Epithelial cell of prostate (primary cell): ENCODE results near the gene SLC25A25.
"Not testable (repeated sequence)": the region's sequence is repeated elsewhere in the genome, so short reads cannot be mapped to it uniquely, and the experiment has no call there.

Experiments
- DNase-seq: peaks from one replicate; pipeline ENCODE4 v3.0.0-alpha.2; 2011; ENCODE audit warnings: low read depth, low spot score
- H3K27ac ChIP-seq: fragments of 450-650 bp; 2 replicates; pipeline ENCODE4 v1.5.1; 2017; ENCODE audit warnings: mild to moderate bottlenecking

Gene SLC25A25

DNA sequence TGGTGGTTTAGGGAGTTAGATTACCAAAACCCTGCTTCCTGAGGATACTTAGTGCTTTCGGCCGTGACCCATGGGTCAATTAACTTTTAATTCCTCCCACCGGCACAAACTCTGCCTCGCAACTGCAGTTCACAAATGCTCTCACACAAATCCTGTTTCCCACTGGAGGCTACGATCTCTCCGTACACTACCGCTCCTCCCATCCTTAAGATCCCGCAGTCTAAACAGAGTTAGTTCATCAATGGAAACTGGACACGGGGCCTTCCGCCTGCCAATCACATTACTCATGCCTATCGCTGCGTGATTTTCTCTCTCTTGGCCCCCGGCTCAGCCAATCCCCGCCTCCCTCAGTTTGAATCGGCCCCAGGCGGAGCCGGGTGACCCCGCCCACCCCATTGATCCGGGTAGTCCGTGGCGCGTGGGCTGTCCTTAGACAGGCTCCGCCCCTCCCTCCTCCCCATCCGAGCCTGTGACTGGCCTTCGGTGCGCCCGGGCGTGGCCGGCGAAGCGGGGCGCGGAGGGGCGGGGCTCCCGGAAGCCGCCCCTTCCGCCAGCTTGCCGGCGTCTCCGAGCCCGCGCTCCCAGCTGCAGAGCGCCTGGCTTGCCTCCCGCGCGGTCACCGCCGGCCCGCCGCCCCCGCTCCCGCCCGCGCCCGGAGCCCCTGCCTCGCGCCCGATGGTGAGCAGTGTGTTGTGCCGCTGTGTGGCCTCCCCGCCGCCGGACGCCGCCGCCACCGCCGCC lies at the start of gene SLC25A25:
Gene SLC25A25, plus strand, starts transcription at position 588 of the 741 bp plus-strand sequence. Its CDS starts 88 bp downstream, at position 676.
- peak; percentile 94 for DNase-seq
- H3K27ac ChIP-seq: peak within 1 kb of the TSS; percentile 97

DNA sequence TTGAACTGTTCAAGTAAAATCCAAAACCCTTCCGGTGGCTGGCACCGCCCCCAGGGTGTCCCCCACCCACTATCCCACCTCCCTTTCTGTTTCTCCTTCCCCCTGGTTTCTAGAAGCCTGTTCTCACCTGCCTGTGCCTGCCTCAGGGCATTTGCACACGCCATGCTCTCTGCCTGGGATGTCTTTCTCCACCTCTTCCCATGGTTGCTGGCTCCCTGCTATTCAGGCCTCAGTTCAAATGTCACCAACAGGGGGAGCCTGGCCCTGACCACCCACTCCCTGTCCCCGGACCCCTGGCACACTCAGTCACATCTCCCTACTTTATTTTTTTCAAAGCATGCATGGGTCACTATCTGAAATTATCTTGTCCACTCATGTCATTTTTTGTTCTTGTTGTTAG lies 47.3 kb upstream of the SLC25A25 start:
- no peak overlapping the region for H3K27ac ChIP-seq
- no peak for DNase-seq

DNA sequence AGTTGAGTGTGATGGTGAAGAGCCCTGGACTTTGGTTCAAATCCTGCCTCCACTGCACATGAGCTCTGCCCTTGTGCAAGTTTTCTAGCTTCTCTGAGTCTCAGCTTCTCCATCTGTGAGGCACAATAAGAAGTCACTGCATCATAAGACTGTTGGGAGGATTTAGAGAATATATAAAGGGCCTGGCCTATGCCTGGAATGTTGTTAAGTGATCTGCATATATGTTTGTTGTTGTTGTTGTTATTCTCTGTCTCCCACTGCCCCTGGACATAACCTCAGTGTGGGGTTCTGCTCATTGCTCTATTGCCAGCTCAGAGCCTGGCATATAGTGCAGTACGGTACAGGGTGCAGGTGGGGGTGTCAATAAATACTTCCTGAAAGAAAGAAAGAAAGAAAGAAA lies 46.9 kb upstream of the SLC25A25 start:
- no peak for DNase-seq
- H3K27ac ChIP-seq: no peak overlapping the region

DNA sequence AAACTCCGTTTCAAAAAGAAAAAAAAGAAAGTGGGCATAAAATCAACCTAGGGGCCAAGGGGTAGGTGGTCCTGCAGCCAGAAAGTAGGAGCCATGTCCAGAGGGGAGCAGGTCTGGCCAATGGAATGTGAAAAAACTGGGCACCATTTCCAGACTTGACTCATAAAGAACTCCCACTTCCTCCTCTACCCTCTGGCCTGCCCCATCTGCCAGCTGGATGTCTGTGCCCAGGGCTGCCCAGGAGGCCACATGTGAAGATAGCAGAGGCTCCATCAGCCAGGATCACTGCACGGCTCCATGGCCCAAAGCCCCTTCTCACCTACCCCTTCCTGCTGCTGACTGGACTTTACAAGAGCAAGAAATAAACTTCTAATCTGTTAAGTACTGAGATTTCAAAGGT lies 45.1 kb upstream of the SLC25A25 start:
- no peak for DNase-seq
- H3K27ac ChIP-seq: no peak overlapping the region

DNA sequence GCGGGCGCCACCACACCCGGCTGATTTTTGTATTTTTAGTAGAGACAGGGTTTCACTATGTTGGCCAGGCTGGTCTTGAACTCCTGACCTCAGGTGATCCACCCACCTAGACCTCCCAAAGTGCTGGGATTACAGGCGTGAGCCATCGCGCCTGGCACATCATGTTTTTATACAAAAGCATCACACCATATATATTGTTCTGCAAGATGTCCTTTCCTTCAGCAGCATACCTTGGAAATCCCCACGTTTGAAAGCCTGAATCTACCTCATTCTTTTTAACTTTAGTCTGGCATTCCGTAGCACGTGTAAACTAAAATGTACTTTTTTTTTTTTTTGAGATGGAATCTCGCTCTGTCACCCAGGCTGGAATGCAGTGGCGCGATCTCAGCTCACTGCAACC lies 44.4 kb upstream of the SLC25A25 start:
- not testable (repeated sequence) for DNase-seq, H3K27ac ChIP-seq

DNA sequence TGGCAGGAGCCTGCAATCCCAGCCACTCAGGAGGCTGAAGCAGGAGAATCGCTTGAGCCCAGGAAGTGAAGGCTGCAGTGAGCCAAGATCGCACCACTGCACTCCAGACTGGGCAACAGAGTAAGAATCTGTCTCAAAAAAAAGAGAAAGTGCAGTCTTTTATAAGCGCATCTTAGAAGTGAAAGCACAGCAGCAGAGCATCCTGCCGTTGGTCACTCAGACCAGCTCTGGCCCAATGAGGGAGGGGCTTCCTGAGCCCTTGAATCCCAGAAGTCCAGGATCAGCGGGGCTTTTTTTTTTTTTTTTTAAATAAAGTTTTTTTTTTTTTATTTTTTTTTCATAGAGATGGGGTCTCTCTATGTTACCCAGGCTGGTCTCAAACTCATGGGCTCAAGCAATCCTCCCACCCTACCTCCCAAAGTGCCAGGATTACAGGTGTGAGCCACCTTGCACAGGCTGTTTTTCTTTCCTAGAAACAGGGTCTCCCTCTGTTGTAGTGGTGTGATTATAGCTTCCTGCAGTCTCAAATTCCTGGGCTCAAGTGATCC lies 43.2 kb upstream of the SLC25A25 start:
- DNase-seq: no peak
- no peak overlapping the region for H3K27ac ChIP-seq

DNA sequence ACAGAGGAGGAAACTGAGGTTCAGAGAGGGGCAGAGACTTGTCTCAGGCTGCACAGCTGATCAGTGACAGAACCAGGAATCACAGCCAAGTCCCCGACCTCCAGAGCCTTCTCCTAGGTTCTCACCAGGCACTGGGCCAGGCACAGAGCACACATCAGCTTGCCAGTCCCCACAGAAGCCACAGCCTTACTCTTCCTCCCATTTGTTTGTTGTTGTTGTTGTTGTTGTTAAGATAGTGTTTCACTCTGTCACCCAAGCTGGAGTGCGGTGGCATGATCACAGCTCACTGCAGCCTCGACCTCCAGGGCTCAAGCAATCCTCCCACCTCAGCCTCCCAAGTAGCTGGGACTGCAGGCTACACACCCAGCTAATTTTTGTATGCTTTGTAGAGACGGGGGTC lies 42.3 kb upstream of the SLC25A25 start:
- no peak for DNase-seq
- H3K27ac ChIP-seq: no peak overlapping the region

DNA sequence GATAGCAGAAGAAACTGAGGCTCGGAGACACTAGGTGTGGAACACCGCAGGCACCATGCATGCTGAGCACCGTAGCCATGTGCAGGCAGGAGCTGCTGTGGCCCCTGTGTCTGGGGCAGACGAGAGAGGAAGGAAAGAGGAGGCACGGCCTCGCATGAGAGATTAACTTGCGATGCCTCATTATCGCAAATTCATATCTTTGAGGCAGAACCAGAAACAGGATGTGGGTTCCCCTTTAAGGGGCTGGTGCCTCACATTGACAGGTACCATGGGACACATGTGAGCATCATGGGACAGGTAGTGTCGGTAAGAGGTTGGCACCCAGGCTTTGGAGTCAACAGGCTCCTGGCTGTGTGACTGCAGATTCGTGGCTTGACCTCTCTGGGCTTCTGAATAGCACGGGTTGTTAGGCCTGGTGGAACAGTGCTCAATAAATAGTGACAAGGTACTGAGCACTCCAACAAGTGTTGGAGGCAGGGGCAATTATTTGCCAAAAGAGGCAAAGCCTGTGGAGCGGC lies 41.7 kb upstream of the SLC25A25 start:
- H3K27ac ChIP-seq: no peak overlapping the region
- DNase-seq: no peak

DNA sequence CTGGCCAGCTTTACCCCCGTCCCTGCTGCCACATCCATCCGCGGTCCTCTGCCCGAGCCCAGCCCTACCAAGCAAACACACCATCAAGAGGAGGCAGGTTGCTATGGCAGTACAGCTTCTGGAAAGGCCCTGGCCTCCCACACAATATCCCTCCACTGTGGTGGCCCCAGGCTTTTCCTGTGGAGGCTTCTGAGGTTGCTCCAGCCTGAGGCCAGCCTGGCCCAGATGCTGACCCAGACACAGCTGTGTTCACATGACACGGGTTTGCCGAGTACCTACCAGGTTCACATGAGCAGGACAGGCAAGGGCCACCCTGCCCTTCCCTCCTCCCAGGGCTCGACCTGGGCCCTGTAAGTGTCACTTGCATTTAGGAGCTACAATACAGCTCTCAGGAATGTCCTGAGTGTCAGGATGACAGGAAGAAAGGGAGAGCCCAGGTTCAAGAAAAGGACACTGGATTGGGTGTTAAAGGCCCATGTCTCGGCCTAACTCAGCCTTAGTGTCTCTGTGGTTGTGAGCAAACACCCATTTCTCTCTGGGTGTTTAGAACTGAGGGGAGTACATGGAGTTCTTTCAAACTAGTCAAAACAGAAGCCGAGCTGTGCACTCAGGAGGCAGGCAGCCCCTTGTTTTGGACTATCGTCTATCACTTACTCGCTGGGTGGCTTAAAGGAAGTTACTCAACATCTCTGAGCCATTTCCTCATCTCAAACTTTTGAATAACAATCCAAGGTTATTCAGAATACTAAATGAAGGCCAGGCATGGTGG lies 41.1 kb upstream of the SLC25A25 start:
- no peak for DNase-seq
- no peak overlapping the region for H3K27ac ChIP-seq

DNA sequence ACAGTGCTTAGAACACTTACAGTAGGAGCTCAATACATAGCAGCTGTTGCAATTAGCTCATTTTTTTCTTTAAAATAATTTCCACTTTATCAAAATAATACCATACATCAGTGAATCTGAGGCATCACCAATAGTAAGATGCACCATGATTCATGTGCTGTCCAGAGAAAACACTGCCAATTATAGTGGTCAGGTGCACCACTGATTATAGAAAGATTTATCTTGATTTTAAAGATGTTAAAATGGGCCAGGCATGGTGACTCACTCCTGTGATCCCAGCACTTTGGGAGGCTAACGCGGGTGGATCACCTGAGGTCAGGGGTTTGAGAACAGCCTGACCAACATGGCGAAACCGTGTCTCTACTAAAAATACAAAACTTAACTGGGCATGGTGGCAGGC lies 40.3 kb upstream of the SLC25A25 start:
- H3K27ac ChIP-seq: no peak overlapping the region
- no peak for DNase-seq

DNA sequence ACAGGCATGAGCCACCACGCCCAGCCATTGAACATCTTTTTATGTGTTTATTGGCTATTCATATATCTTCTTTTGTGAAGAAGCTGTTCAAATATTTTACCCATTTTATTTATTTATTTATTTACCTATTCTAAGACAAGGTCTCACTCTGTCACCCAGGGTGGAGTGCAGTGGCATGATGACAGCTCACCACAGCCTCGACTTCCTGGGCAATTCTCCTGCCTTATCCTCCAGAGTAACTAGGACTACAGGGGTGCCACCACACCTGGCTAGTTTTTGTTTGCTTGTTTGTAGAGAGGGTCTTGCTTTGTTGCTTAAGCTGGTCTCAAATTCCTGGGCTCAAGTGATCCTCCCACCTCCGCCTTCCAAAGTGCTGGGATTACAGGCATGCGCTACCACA lies 34.4 kb upstream of the SLC25A25 start:
- H3K27ac ChIP-seq: peak overlapping the region; percentile 10

DNA sequence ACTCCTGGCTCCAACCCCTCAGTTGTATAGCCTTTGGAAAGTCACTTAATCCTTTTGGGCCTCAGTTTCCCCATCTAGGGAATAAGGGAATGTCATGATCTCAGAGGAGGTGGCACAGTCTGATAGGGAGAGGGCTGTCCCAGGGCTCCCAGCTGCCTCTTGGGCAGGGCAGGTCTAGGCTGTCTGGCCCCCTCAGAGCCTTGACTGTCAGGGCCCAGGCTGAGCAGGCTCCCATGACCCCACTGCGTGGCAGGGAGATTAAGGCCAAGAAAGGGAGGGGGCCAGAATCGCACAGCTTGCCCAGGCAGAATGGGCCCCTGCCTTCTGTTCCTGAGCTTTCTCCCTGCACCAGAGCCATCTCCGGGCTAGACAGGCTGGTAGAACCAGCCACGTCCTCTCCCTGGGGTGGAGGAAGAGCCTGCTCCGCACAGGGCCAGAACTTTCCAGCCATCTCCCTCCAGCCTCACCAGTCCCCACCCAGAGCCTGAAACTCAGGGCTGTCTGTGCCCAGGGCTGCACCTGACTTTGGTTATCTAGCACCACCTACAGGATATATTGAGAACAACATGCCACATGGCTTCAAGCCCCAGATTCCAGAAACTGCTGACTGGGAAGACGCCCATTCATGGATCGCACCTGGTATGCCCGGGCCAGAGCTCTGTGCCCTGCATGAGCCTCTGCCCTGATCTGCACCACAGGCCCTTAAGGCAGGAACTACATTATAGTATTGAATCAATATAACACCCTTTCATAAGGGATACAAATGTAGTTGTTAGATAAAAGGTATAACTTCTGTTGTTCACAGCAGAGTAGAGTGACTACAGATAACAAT lies 33.0 kb upstream of the SLC25A25 start:
- no peak overlapping the region for H3K27ac ChIP-seq
- DNase-seq: peak; percentile 37

More for the DNA sequence above, 34.4 kb upstream of the SLC25A25 start:
- no peak for DNase-seq

DNA sequence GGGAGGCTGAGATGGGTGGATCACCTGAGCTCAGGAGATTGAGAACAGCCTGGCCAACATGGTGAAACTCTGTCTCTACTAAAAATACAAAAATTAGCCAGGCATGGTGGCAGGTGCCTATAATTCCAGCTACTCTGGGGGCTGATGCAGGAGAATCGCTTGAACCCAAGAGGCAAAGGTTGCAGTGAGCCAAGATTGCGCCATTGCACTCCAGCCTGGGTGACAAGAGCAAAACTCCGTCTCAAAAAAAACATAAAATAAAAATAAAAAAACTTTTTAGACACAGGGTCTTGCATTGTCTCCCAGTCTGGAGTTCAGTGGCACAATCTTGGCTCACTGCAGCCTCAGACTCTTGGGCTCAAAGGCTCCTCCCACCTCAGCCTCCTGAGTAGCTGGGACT lies 31.5 kb upstream of the SLC25A25 start:
- not testable (repeated sequence) for DNase-seq

DNA sequence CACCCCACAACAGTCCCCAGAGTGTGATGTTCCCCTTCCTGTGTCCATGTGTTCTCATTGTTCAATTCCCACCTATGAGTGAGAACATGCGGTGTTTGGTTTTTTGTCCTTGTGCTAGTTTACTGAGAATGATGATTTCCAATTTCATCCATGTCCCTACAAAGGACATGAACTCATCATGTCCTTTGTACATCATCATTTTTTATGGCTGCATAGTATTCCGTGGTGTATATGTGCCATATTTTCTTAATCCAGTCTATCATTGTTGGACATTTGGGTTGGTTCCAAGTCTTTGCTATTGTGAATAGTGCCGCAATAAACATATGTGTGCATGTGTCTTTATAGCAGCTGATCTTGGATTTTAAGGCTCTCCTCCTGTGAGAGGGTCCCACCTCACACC lies 27.2 kb upstream of the SLC25A25 start:
- not testable (repeated sequence) for DNase-seq, H3K27ac ChIP-seq

More for the DNA sequence above, 31.5 kb upstream of the SLC25A25 start:
- not testable (repeated sequence) for H3K27ac ChIP-seq

DNA sequence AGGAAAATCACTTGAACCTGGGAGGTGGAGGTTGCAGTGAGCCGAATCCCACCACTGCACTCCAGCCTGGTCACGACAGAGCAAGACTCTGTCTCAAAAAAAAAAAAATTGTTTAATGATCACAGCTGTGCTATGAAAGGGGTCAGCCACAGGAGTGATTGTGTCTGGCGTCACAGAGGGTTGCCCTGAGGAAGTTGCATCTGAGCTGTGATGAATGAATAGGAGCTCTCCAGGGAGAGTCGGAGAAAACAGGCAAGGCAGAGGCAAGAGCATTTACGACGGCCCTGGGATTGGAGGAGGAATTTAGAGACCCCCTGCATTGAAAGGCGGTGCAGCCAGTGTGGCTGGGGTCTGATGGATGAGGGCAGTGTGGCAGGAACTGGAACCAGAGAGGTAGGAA lies 26.0 kb upstream of the SLC25A25 start:
- H3K27ac ChIP-seq: no peak overlapping the region
- DNase-seq: no peak

DNA sequence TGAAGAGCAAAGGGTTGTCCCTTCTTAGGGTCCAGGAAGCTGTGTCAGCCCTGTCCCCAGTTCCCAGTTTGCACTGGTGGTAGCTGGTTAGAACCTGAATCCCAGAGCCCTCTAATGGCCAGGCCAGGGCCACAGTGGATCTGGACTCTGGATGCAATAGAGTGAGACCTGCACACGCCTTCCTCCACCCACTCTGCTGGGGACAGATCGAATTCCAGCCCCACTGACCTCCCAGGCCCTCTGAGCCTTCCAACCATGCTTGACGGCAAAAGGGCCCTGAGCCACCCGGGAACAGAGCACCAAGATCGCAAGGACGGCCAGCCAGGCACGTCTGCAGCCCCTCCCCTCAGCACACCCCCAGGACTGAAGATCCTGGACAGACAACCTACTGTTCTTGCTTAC lies 24.6 kb upstream of the SLC25A25 start:
- DNase-seq: no peak
- no peak overlapping the region for H3K27ac ChIP-seq

DNA sequence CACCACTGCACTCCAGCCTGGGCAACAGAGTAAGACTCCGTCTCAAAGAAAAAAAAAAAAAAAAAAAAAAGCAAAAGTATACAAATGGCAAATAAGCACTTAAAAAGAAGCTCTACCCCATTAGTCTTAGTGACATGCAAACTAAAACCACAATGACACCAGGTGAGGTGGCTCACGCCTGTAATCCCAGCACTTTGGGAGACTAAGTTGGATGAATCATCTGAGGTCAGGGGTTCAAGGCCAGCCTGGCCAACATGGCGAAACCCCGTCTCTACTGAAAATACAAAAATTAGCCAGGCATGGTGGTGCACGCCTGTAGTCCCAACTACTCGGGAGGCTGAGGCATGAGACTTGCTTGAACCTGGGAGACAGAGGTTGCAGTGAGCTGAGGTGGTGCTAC lies 22.6 kb upstream of the SLC25A25 start:
- not testable (repeated sequence) for H3K27ac ChIP-seq, DNase-seq

DNA sequence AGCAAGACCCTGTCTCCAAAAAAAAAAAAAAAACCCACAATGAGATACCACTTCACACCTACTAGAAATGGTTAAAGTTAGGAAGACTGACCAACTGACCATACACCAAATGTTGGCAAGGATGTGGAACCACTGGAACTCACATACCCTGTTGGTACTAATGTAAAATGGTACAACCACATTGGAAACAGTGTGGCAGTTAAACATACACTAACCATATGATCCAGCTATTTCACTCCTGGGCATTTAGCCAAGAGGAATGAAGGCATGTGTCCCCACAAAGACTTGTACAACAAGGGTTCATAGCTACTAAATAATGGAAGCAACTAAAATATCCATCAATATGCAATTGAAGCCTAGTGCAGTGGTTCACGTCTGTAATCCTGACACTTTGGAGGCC lies 22.2 kb upstream of the SLC25A25 start:
- DNase-seq: no peak
- H3K27ac ChIP-seq: no peak overlapping the region

DNA sequence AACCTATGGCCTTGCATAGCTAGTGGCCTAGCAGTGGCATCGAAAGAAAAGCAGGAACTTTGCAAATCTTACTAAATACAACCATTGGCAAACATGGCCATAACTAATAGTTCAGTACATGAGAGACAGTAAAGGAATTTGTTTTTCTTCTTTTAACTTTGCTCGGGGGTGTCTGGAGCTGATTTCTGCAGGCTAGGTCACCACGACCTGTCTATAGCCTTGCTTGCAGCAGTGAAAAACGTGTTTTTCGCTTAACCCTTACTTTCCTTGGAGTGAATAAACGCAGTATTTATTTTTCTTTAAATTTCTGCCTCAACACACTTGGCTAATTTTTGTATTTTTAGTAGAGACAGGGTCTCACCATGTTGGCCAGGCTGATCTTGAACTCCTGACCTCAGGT lies 20.8 kb upstream of the SLC25A25 start:
- no peak overlapping the region for H3K27ac ChIP-seq
- DNase-seq: no peak

DNA sequence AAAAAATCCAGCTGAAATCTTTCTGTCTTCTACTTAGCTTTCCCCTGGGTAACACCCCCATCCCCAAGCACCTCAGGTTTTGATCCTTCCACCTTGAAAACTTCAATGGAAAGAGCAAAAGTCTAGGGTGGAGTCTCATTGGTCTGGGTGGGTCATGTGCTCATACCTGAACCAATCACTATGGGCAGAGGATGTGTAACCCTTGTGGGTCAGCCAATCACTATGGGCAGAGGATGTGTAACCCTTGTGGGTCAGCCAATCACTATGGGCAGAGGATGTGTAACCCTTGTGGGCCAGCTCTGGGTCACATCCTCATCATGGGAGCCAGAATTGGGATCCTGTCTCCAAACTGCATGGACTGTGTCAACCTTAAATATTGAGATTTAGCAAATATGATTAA lies 19.4 kb upstream of the SLC25A25 start:
- no peak overlapping the region for H3K27ac ChIP-seq
- DNase-seq: no peak
